K562 (cell line): ENCODE results near the gene CARS2. TPM values are rescaled to one million over a fixed set of nuclear protein-coding genes. Genes with fewer than 3 reads are reported as not detected.

Source experiments
- ELF4 ChIP-seq: fragments of 450-650 bp; formaldehyde crosslinking; IDR thresholded peaks from 2 replicates; pipeline ENCODE4 v1.4.0; 2022; ENCODE audit warnings: missing genetic modification characterization
- RREB1 ChIP-seq: fragments of 250-450 bp; sonication (Bioruptor Pico); IDR thresholded peaks from 2 replicates; pipeline ENCODE4 v1.4.0; 2020
- SIN3A ChIP-seq, 2 experiments: fragments of 150-350 bp in 1 of 2; IDR thresholded peaks; 2 replicates each; pipeline ENCODE4 v1.6.1; 2011 to 2016; ENCODE audit warnings: borderline replicate concordance in 2 of 2, low read depth in 2 of 2, low read length in 2 of 2, mild to moderate bottlenecking in 2 of 2, moderate library complexity in 2 of 2; ENCODE audit not compliant: control insufficient read depth in 1 of 2
- ZBTB5 ChIP-seq: fragments of 450-650 bp; IDR thresholded peaks from 2 replicates; pipeline ENCODE4 v1.6.1; 2017; ENCODE audit warnings: antibody characterized with exemption
- polyA plus RNA-seq, 8 experiments: library from polyadenylated mRNA; depleted of rRNA in 4 of 8; stranded (reverse) in 5 of 8; unstranded in 3 of 8; fragments of >200 nt; fragmentation: Nextera tagmentation in 2 of 8; fragmentation: Illumina TruSeq in 1 of 8; extraction: Ambion mirVana in 2 of 8; extraction: Trizol in 1 of 8; gene quantifications; 2 replicates each; pipeline versions ENCODE4 v1.2.1 to v1.2.3, GENCODE V29; 2011 to 2014; ENCODE audit warnings: inconsistent platforms in 1 of 8, missing spikeins in 1 of 8
- total RNA-seq, 7 experiments: library from RNA; depleted of rRNA in 6 of 7; stranded (reverse); fragments of >200 nt in 6 of 7; fragmentation: Illumina TruSeq in 2 of 7; extraction: Trizol in 2 of 7; gene quantifications; 2 replicates each; pipeline versions ENCODE4 v1.2.1 to v1.2.3, GENCODE V29; 2011 to 2021; ENCODE audit warnings: low replicate concordance in 1 of 7

Gene CARS2
- total and polyA plus RNA-seq, 9 of the 15 experiments (the other 6 are each of a cell fraction or from before 2014, with no cell fraction given), result 1.7 to 37.4 (median 30.5) TPM

- TF ChIP-seq SIN3A (IDR thresholded peaks at IDR 0.05; ENCODE audit: borderline replicate concordance in 2 of 2, control insufficient read depth in 1 of 2, low read depth in 2 of 2, low read length in 2 of 2), result no peak
- no peak for TF ChIP-seq ZBTB5
- TF ChIP-seq ELF4 (CRISPR knock-in tag), result no peak
- no peak for TF ChIP-seq RREB1 (CRISPR knock-in tag)
- TF ChIP-seq, all 486 proteins: peak for 6
Observed at GRCh38 chr13:110597041-110597689, 108.8 kb downstream of the CARS2 start (continued).
